ENCODE measurements around the gene BRK1.
"Not testable (repeated sequence)": the region's sequence is repeated elsewhere in the genome, so short reads cannot be mapped to it uniquely, and the experiment has no call there.

BRK1 gene

GRCh38 chr3:10115326-10116137 lies at the start of gene BRK1:
BRK1 (plus strand) TSS chr3:10115675; CDS start chr3:10115702, 27 bp downstream.
- peak; percentile 86 to 93 (median 90) for DNase-seq (ENCODE audit: low read depth in 2 of 3, low spot score in 1 of 3)

DNA sequence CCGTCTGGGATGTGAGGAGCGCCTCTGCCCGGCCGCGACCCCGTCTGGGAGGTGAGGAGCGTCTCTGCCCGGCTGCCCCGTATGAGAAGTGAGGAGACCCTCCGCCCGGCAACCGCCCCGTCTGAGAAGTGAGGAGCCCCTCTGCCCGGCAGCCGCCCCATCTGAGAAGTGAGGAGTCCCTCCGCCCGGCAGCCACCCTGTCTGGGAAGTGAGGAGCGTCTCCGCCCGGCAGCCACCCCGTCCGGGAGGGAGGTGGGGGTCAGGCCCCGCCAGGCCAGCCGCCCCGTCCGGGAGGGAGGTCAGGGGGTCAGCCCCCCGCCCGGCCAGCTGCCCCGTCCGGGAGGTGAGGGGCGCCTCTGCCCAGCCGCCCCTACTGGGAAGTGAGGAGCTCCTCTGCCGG lies 45.4 kb upstream of the BRK1 start:
- DNase-seq (ENCODE audit: low read depth in 2 of 3, low spot score in 1 of 3): not testable (repeated sequence)

- DNase-seq (ENCODE audit: low read depth in 2 of 3, low spot score in 1 of 3): no peak
Observed at GRCh38 chr3:10074666-10075065, 40.8 kb upstream of the BRK1 start.

GRCh38 chr3:10081871-10082270 lies 33.6 kb upstream of the BRK1 start:
- DNase-seq (ENCODE audit: low read depth in 2 of 3, low spot score in 1 of 3): no peak

DNA sequence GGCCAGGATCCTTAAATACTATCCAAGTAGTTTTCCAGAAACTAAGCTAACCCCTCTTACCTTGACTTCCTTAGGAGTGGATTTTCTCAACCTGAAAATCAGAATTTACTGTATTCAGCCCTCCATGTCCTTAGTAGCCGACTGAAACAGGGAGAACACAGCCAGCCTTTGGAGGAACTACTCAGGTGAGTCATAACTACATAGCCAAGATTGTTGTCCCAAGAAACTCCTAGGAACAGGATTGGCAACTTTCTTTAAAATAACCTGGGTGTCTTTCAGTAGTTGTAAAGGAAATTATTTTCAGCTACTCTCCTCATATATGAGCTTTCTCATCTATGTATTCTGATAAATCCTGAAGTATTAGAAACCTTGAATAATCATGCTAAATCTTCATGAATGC lies 29.7 kb upstream of the BRK1 start:
- DNase-seq (ENCODE audit: low read depth in 2 of 3, low spot score in 1 of 3): no peak

- DNase-seq (ENCODE audit: low read depth in 2 of 3, low spot score in 1 of 3): no peak
Observed at GRCh38 chr3:10088256-10088655, 27.2 kb upstream of the BRK1 start.

DNA sequence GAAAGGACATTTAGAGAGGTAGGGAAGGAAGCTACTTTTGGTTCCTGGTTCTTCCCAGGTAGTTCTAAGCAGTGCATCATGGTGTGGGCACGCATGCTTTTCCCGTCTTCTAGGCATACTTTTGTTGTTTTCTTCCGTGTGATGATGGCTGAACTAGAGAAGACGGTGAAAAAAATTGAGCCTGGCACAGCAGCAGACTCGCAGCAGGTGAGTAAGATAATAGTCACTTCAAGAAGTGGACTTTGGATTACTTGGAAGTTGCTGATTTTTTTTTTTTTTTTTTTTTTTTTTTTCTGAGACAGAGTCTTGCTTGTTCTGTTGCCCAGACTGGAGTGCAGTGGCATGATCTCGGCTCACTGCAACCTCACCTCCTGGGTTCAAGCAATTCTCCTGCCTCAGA lies 25.3 kb upstream of the BRK1 start:
- no peak for DNase-seq (ENCODE audit: low read depth in 2 of 3, low spot score in 1 of 3)

GRCh38 chr3:10090774-10091173 lies 24.7 kb upstream of the BRK1 start:
- DNase-seq (ENCODE audit: low read depth in 2 of 3, low spot score in 1 of 3): not testable (repeated sequence)

DNA sequence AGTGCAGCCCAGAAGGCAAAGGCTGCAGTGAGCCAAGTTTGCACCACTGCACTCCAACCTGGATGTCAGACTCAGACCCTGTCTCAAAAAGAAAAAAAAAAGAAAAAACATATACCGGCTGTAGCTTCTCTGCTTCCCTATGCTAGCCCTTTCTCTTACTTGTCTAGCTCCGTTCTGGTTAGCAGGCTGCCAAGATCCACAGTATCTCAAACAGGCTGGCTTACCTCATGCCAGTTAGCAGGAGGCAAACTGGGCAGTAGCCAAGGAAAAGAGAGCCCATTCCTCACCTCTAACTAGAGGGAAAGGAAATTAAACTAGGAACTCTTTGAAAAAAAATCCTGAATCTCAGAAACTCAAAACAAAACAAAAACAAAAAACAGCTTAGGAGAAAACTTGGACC lies 24.1 kb upstream of the BRK1 start:
- DNase-seq (ENCODE audit: low read depth in 2 of 3, low spot score in 1 of 3): not testable (repeated sequence)

- no peak for DNase-seq (ENCODE audit: low read depth in 2 of 3, low spot score in 1 of 3)
Observed at GRCh38 chr3:10093678-10094077, 21.8 kb upstream of the BRK1 start.

DNA sequence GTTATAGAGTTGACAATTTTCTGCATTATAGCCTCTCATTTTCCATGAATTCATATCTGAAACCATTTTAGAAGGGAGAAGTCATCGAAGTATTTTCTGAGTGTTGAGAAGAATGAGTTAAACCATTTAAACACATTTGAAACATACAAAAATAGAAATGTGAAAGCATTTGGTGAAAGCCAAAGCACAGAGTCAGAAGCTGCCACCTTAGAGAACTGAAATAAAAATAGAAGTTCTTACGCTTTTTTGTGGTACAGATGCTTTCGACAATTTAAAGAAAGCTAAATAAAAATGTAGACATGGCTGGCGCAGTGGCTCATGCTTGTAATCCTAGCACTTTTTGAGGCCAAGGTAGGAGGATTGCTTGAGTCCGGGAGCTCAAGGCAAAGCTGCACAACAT lies 16.4 kb upstream of the BRK1 start:
- DNase-seq (ENCODE audit: low read depth in 2 of 3, low spot score in 1 of 3): no peak

DNA sequence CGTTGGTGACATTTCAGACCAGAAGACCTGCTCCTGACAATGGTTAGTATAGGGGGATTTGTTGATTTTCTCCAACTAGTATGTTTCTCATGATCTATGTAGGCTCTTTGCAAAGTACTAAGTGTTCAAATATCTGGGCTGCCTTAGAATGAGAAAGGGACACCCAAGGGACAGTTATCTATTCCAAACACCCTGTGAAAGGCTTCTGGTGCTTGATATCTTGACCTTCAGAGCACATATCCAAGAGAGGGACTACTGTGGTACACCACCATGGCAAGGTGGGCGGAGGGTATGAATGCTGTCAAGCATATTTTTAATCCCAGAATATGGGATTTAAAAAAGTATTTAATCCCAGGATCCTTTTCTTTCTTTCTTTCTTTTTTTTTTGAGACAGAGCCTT lies 8.6 kb upstream of the BRK1 start:
- DNase-seq (ENCODE audit: low read depth in 2 of 3, low spot score in 1 of 3): no peak

- no peak for DNase-seq (ENCODE audit: low read depth in 2 of 3, low spot score in 1 of 3)
Observed at GRCh38 chr3:10108091-10108490, 7.4 kb upstream of the BRK1 start, which contains the start of gene FANCD2OS. FANCD2OS (minus strand) TSS chr3:10108255; CDS start chr3:10104774, 3,481 bp downstream.

DNA sequence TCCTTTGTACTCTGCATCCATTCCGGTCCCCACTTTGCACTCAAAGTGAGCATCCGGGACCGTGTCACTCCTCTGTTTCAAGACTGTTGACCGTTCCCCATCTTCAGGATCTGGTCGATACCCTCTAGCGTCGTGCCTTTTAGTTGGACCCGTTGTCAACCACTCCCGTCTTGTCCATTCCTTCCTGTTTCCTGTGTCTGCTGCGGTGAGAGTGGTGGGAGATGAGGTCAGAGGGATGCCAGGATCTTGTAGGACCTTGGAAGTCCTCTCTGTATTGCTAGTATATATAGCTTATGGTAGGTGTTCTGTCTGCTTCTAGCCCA lies 624 bp downstream of the BRK1 start:
- peak in 1 of 3 donors; percentile 4 for DNase-seq (ENCODE audit: low read depth in 2 of 3, low spot score in 1 of 3)

- DNase-seq (ENCODE audit: low read depth in 2 of 3, low spot score in 1 of 3): no peak
Observed at GRCh38 chr3:10116928-10117327, 1.5 kb downstream of the BRK1 start.

- no peak for DNase-seq (ENCODE audit: low read depth in 2 of 3, low spot score in 1 of 3)
Observed at GRCh38 chr3:10119376-10119775, 3.9 kb downstream of the BRK1 start.

- DNase-seq (ENCODE audit: low read depth in 2 of 3, low spot score in 1 of 3): no peak
Observed at GRCh38 chr3:10121064-10121463, 5.6 kb downstream of the BRK1 start.

DNA sequence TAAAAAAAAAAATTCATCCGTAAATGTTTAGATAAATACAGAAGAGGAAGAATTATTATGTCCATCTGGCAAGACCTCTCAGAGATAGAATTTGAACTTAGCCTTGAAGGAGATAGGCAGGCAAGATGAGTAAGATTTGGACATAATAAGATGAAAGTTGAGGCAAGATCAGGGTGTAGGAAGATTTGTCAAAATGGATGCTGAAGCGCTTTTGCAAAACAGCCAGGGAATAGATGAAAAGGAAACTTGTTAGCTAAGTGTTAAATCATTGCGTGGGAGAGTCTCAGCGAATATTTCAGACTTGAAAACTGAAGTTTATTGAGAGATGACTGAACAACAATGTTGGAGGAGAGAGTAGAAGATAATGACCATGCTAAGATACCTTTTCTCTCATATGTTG lies 7.2 kb downstream of the BRK1 start:
- no peak for DNase-seq (ENCODE audit: low read depth in 2 of 3, low spot score in 1 of 3)

GRCh38 chr3:10135872-10136271 lies 20.4 kb downstream of the BRK1 start:
- DNase-seq (ENCODE audit: low read depth in 2 of 3, low spot score in 1 of 3): not testable (repeated sequence)

DNA sequence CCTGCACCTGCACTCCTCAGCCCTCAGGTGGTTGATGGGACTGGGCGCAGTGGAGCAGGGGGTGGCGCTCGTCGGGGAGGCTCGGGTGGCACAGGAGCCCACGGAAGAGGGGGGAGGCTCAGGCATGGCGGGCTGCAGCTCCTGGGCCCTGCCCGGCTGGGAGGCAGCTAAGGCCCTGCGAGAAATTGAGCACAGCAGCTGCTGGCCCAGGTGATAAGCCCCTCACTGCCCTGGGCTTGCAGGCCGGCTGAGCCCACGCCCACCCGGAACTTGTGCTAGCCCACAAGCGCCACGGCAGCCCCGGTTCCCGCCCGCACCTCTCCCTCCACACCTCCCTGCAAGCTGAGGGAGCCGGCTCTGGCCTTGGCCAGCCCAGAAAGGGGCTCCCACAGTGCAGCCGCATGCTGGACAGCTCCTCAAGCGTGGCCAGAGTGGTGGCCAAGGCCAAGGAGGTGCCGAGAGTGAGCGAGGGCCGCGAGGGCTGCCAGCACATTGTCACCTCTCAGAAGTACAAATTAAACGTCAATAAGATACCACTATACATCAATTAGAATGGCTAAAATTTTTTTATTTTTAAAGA lies 21.0 kb downstream of the BRK1 start:
- no peak for DNase-seq (ENCODE audit: low read depth in 2 of 3, low spot score in 1 of 3)

- DNase-seq (ENCODE audit: low read depth in 2 of 3, low spot score in 1 of 3): no peak
Observed at GRCh38 chr3:10137178-10137577, 21.7 kb downstream of the BRK1 start.

DNA sequence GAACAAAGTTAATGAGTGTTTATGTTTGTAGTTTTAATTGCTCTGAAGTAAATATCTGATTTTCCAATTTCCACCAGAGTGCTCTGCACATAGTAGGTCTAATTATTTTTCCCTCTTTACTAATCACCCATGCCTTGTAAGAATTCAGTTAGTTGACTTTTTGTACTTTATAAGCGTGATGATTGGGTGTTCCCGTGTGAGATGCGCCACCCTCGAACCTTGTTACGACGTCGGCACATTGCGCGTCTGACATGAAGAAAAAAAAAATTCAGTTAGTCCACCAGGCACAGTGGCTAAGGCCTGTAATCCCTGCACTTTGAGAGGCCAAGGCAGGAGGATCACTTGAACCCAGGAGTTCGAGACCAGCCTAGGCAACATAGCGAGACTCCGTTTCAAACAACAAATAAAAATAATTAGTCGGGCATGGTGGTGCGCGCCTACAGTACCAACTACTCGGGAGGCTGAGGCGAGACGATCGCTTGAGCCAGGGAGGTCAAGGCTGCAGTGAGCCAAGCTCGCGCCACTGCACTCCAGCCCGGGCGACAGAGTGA lies 25.6 kb downstream of the BRK1 start:
- no peak for DNase-seq (ENCODE audit: low read depth in 2 of 3, low spot score in 1 of 3)

Measured in stimulated activated CD4-positive, alpha-beta T cell treated with anti-CD3 and anti-CD28 coated beads, Interleukin-12 subunit alpha, Interleukin-12 subunit beta, amount 100 ng/mL, for 48 hours (primary cell).